GM18867 (cell line): ENCODE results near the gene SHTN1.

ENCODE experiments used
- ATAC-seq: cut with Tn5 transposase; IDR thresholded peaks from one replicate; pipeline ENCODE4 v1.9.1; 2021; ENCODE audit warnings: mild to moderate bottlenecking, moderate library complexity; ENCODE audit not compliant: unreplicated experiment

Gene SHTN1

GRCh38 chr10:116988311-116988710, 16.7 kb downstream of the SHTN1 start:
- ATAC-seq, result no peak

- no peak for ATAC-seq
These were observed 19.4 kb downstream of the SHTN1 start for GRCh38 chr10:116985611-116986010.

- ATAC-seq, result no peak
These were observed 20.6 kb downstream of the SHTN1 start for GRCh38 chr10:116984202-116984990.

GRCh38 chr10:116980041-116980440, 24.9 kb downstream of the SHTN1 start:
- ATAC-seq, result no peak

- no peak for ATAC-seq
These were observed 26.1 kb downstream of the SHTN1 start for GRCh38 chr10:116978901-116979300.

GRCh38 chr10:116974456-116975005, 30.5 kb downstream of the SHTN1 start:
- no peak for ATAC-seq

GRCh38 chr10:116973946-116974455, 31.0 kb downstream of the SHTN1 start:
- no peak for ATAC-seq

GRCh38 chr10:116973371-116973905, 31.5 kb downstream of the SHTN1 start:
- ATAC-seq, result no peak

- ATAC-seq, result no peak
These were observed 32.9 kb downstream of the SHTN1 start for GRCh38 chr10:116972131-116972530.

- no peak for ATAC-seq
These were observed 34.9 kb downstream of the SHTN1 start for GRCh38 chr10:116970050-116970449.

GRCh38 chr10:116968331-116968730, 36.7 kb downstream of the SHTN1 start:
- ATAC-seq, result no peak

- no peak for ATAC-seq
These were observed 43.4 kb downstream of the SHTN1 start for GRCh38 chr10:116961406-116962251.

- no peak for ATAC-seq
These were observed 44.8 kb downstream of the SHTN1 start for GRCh38 chr10:116960066-116960776.

- no peak for ATAC-seq
These were observed 52.3 kb downstream of the SHTN1 start for GRCh38 chr10:116952729-116953128.

- no peak for ATAC-seq
These were observed 56.5 kb downstream of the SHTN1 start for GRCh38 chr10:116948530-116948870.

- no peak for ATAC-seq
These were observed 57.0 kb downstream of the SHTN1 start for GRCh38 chr10:116947841-116948529.

GRCh38 chr10:116944911-116945310, 60.1 kb downstream of the SHTN1 start:
- ATAC-seq, result no peak

GRCh38 chr10:116931806-116932205, 73.2 kb downstream of the SHTN1 start:
- ATAC-seq, result no peak

- ATAC-seq, result no peak
These were observed 78.6 kb downstream of the SHTN1 start for GRCh38 chr10:116926426-116926825.

- no peak for ATAC-seq
These were observed 79.9 kb downstream of the SHTN1 start for GRCh38 chr10:116925056-116925455.
